Smooth muscle cell (in vitro differentiated cells): ENCODE data around the gene METTL9. TPM values are rescaled to one million over a fixed set of nuclear protein-coding genes. Genes with fewer than 3 reads are reported as not detected.

Source experiments
- DNase-seq: peaks from one replicate; lab custom pipeline; 2025; ENCODE audit not compliant: unreplicated experiment; lab: John Stamatoyannopoulos, UW
- H2AFZ ChIP-seq: fragments of 200-600 bp; sonication (generic); 2 replicates; pipeline ENCODE4 v1.6.0; 2016; ENCODE audit warnings: antibody characterized with exemption, low read depth, mild to moderate bottlenecking
- H3F3A ChIP-seq: fragments of 200-600 bp; sonication (generic); 2 replicates; pipeline ENCODE4 v1.6.0; 2017; ENCODE audit warnings: antibody characterized with exemption, low read depth
- H3K27ac ChIP-seq: fragments of 200-600 bp; sonication (generic); 2 replicates; pipeline ENCODE4 v1.5.1; 2016; ENCODE audit warnings: low read depth, mild to moderate bottlenecking
- H3K27me3 ChIP-seq: fragments of 200-600 bp; sonication (generic); 2 replicates; pipeline ENCODE4 v1.6.1; 2016; ENCODE audit warnings: low read depth, mild to moderate bottlenecking
- H3K36me3 ChIP-seq: fragments of 200-600 bp; sonication (generic); 2 replicates; pipeline ENCODE4 v1.5.1; 2016; ENCODE audit warnings: low read depth
- H3K4me1 ChIP-seq: fragments of 200-600 bp; sonication (generic); 2 replicates; pipeline ENCODE4 v1.5.1; 2016; ENCODE audit warnings: low read depth
- H3K4me2 ChIP-seq: fragments of 200-600 bp; sonication (generic); 2 replicates; pipeline ENCODE4 v1.6.0; 2016; ENCODE audit warnings: mild to moderate bottlenecking
- H3K4me3 ChIP-seq: fragments of 200-600 bp; sonication (generic); 2 replicates; pipeline ENCODE4 v1.5.1; 2016; ENCODE audit warnings: mild to moderate bottlenecking
- H3K79me2 ChIP-seq: fragments of 200-600 bp; sonication (generic); 2 replicates; pipeline ENCODE4 v1.6.0; 2016; ENCODE audit warnings: low read depth, mild to moderate bottlenecking
- H3K9ac ChIP-seq: fragments of 200-600 bp; sonication (generic); 2 replicates; pipeline ENCODE4 v1.6.0; 2016; ENCODE audit warnings: low read depth
- H3K9me3 ChIP-seq: fragments of 200-600 bp; sonication (generic); replicated peaks from 2 replicates; pipeline ENCODE4 v1.5.1; 2016; ENCODE audit warnings: low read depth
- H4K20me1 ChIP-seq: fragments of 200-600 bp; sonication (generic); 2 replicates; pipeline ENCODE4 v1.6.0; 2016; ENCODE audit warnings: low read depth
- CTCF ChIP-seq: fragments of 200-600 bp; sonication (generic); IDR thresholded peaks from 2 replicates; pipeline ENCODE4 v1.5.1; 2017; ENCODE audit warnings: borderline replicate concordance, mild to moderate bottlenecking, antibody characterized with exemption; ENCODE audit not compliant: insufficient read depth, poor library complexity, severe bottlenecking
- WGBS: methylation state at CpG from one replicate; pipeline ENCODE4 v1.1.7; 2016; ENCODE audit warnings: low lambda C conversion rate; 5-methylcytosine and 5-hydroxymethylcytosine counted together
- polyA plus RNA-seq: library from polyadenylated mRNA; unstranded; fragments of >200 nt; fragmentation: Nextera tagmentation; extraction: Ambion mirVana; gene quantifications from 2 replicates; pipeline ENCODE4 v1.2.1, GENCODE V29; 2016
- total RNA-seq: library from RNA; depleted of rRNA; stranded (reverse); fragments of >200 nt; gene quantifications from 2 replicates; pipeline ENCODE4 v1.2.3, GENCODE V29; 2014

The METTL9 gene
- total and polyA plus RNA-seq, 2 experiments from 2014 or later: 97.5 to 157 TPM

DNA sequence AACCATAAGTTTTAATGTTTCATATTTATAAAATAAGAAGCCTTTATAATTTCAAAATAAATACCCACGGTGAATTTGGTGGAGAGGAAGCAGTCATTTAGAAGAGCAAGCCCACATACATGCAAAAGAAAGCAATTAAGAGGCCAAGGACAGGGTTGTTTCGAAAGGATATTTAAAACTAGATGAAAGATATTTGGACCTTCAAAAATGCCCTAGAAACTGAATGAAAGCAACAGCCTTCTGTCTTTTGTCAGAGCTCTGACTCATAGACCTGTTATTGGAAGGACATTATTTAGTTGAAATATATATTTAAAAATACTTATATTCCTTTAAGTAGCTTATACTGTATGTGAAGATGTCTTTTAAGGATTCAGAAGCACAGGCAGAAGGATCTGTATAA is 8.6 kb upstream of the METTL9 start:
- Histone ChIP-seq H3K27me3 (no peaks in the 10 kb centered on the region), H3K4me1 (no peaks in the 10 kb centered on the region), H4K20me1 (no peaks in the 10 kb centered on the region), H2AFZ (no peak overlapping the region), H3K9ac (peak overlapping the region; percentile 2), H3K79me2 (no peaks in the 10 kb centered on the region), H3K4me3 (no peak overlapping the region), H3K9me3 (no peaks in the 10 kb centered on the region), H3F3A (peaks cover 4% of the 10 kb centered on the region), H3K4me2 (peak overlapping the region; percentile 51), H3K27ac (peak overlapping the region; percentile 76), H3K36me3 (no peaks in the 10 kb centered on the region)
- 35% methylated on average over 2 of the region's 2 CpGs for WGBS
- no peak for TF ChIP-seq CTCF
- no peak for DNase-seq

- DNase-seq: no peak
- H3K27ac ChIP-seq: no peak overlapping the region
- H3K9ac ChIP-seq: no peak overlapping the region
- WGBS: 92% methylated on average over 9 of the region's 9 CpGs
- no peaks in the 10 kb centered on the region for H3K79me2 ChIP-seq
- H3K4me2 ChIP-seq: no peak overlapping the region
- no peaks in the 10 kb centered on the region for H3K36me3 ChIP-seq
- peaks cover 4% of the 10 kb centered on the region for H3F3A ChIP-seq
- H4K20me1 ChIP-seq: no peaks in the 10 kb centered on the region
- H3K27me3 ChIP-seq: no peaks in the 10 kb centered on the region
- TF ChIP-seq CTCF: no peak
- H2AFZ ChIP-seq: no peak overlapping the region
- H3K4me1 ChIP-seq: no peaks in the 10 kb centered on the region
- no peaks in the 10 kb centered on the region for H3K9me3 ChIP-seq
- no peak overlapping the region for H3K4me3 ChIP-seq
Measured at GRCh38 chr16:21592191-21592590, 7.2 kb upstream of the METTL9 start.

DNA sequence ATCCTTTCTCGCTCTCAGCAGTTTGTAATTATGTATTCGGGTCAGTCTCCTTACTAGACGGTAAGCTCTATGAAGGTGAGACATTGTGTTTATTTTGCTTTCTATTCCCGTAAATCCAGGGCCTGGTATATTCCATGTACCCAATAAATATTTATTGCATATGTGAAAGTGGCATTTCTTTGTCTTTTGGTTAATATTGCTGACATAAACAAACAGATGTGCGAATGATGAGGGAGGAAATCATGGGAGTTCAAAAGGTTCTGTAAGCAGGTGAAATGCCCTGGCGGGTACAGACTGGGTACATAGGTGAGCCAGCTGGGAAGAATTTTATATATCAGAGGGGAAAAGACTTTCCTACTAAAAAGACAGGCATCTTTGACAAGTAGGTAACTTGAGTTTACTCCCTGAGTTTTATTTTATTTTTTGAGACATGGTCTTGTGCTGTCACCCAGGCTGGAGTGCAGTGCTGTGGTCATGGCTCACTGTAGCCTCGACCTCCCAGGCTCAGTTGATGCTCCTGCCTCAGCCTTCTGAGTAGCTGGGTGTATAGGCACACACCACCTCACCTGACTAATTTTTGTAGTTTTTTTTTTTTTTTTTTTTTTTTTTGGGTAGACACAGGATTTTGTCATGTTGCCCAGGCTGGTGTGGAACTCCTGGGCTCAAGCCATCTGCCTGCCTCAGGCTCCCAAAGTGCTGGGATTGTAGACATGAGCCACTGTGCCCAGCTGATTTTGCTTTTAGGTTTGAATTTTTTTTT is 5.7 kb upstream of the METTL9 start:
- Histone ChIP-seq H3K79me2 (no peaks in the 10 kb centered on the region), H3K9me3 (no peaks in the 10 kb centered on the region), H3K36me3 (no peaks in the 10 kb centered on the region), H3K9ac (no peak overlapping the region), H3F3A (peaks cover 4% of the 10 kb centered on the region), H3K4me3 (no peak overlapping the region), H3K27me3 (no peaks in the 10 kb centered on the region), H4K20me1 (no peaks in the 10 kb centered on the region), H3K4me2 (no peak overlapping the region), H3K27ac (no peak overlapping the region), H3K4me1 (peaks cover 3% of the 10 kb centered on the region), H2AFZ (no peak overlapping the region)
- TF ChIP-seq CTCF: no peak
- WGBS: 74% methylated on average over 7 of the region's 7 CpGs
- no peak for DNase-seq

GRCh38 chr16:21597561-21598030 is 1.8 kb upstream of the METTL9 start:
- Histone ChIP-seq H3K9ac (no peak overlapping the region), H3K36me3 (no peaks in the 10 kb centered on the region), H3K4me2 (no peak overlapping the region), H3F3A (peaks cover 4% of the 10 kb centered on the region), H3K4me1 (peaks cover 16% of the 10 kb centered on the region), H3K4me3 (no peak overlapping the region), H4K20me1 (peaks cover 24% of the 10 kb centered on the region), H3K27ac (no peak overlapping the region), H3K79me2 (peaks cover 28% of the 10 kb centered on the region), H3K27me3 (no peaks in the 10 kb centered on the region), H2AFZ (peak overlapping the region; percentile 59), H3K9me3 (no peaks in the 10 kb centered on the region)
- 100% methylated on average over 2 of the region's 2 CpGs for WGBS
- DNase-seq: no peak
- TF ChIP-seq CTCF: no peak
